Measurements from ENCODE around the gene TNFRSF1A. TPM values are rescaled to one million over a fixed set of nuclear protein-coding genes. Genes with fewer than 3 reads are reported as not detected.

TNFRSF1A gene
- total RNA-seq, 1 experiment from 2014 or later, result 79.0 TPM

- Histone ChIP-seq H3K4me3 (ENCODE audit: low read depth, low read length) (no peak overlapping the region), H3K36me3 (ENCODE audit: control insufficient read depth, insufficient read depth, low read length) (peaks cover 19% of the 10 kb centered on the region), H3K4me1 (peaks cover 57% of the 10 kb centered on the region), H3K9me3 (no peaks in the 10 kb centered on the region), H3K27me3 (replicated peaks; ENCODE audit: control insufficient read depth, insufficient read depth, low read length) (no peaks in the 10 kb centered on the region)
- intact Hi-C loops (cut with micrococcal nuclease; ENCODE audit: unreplicated experiment), result loop anchor here (2.0 kb wide), 1 partner anchor 23 kb away; no protein-coding TSS in a partner anchor
- Mint-ChIP-seq H3K36me3 (ENCODE audit: insufficient read depth, unreplicated experiment) (peaks cover 57% of the 10 kb centered on the region), H3K4me1 (ENCODE audit: low read depth, unreplicated experiment) (peaks cover 38% of the 10 kb centered on the region), H3K9me3 (ENCODE audit: unreplicated experiment) (no peaks in the 10 kb centered on the region), H3K27ac (ENCODE audit: unreplicated experiment) (peak overlapping the region; percentile 83), H3K4me3 (ENCODE audit: unreplicated experiment) (peak overlapping the region; percentile 79), H3K27me3 (ENCODE audit: insufficient read depth, unreplicated experiment) (no peaks in the 10 kb centered on the region)
- ChIA-PET POLR2A (interaction anchor here (1.0 to 1.5 kb wide), 6 partner anchors 10 to 221 kb away, joined by 3 to 11 read pairs (median 6); partner anchors contain the start of genes GAPDH and TNFRSF1A), CTCF (interaction anchor here (1.0 to 1.2 kb wide), 3 partner anchors 10 to 58 kb away, joined by 3 to 5 read pairs (median 4); no protein-coding TSS in a partner anchor)
- BruUV-seq (replicated peaks), result no TSS peak
- TF ChIP-seq, protein P1, sequence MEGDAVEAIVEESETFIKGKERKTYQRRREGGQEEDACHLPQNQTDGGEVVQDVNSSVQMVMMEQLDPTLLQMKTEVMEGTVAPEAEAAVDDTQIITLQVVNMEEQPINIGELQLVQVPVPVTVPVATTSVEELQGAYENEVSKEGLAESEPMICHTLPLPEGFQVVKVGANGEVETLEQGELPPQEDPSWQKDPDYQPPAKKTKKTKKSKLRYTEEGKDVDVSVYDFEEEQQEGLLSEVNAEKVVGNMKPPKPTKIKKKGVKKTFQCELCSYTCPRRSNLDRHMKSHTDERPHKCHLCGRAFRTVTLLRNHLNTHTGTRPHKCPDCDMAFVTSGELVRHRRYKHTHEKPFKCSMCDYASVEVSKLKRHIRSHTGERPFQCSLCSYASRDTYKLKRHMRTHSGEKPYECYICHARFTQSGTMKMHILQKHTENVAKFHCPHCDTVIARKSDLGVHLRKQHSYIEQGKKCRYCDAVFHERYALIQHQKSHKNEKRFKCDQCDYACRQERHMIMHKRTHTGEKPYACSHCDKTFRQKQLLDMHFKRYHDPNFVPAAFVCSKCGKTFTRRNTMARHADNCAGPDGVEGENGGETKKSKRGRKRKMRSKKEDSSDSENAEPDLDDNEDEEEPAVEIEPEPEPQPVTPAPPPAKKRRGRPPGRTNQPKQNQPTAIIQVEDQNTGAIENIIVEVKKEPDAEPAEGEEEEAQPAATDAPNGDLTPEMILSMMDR (IDR thresholded peaks at IDR 0.05; ENCODE audit: insufficient read depth in 1 of 2, low read depth in 1 of 2, low read length in 1 of 2, severe bottlenecking in 1 of 2, unreplicated experiment in 1 of 2), result no peak
- no peak for DNase-seq
These were observed 28.4 kb downstream of the TNFRSF1A start for GRCh38 chr12:6313326-6313940.

GRCh38 chr12:6312529-6313325 is 29.1 kb downstream of the TNFRSF1A start:
- H3K9me3 Mint-ChIP-seq (ENCODE audit: unreplicated experiment), result no peaks in the 10 kb centered on the region
- peaks cover 45% of the 10 kb centered on the region for H3K4me1 Mint-ChIP-seq (ENCODE audit: low read depth, unreplicated experiment)
- BruUV-seq (replicated peaks), result no TSS peak
- H3K27me3 Mint-ChIP-seq (ENCODE audit: insufficient read depth, unreplicated experiment), result no peaks in the 10 kb centered on the region
- peak overlapping the region; percentile 83 for H3K27ac Mint-ChIP-seq (ENCODE audit: unreplicated experiment)
- H3K36me3 Mint-ChIP-seq (ENCODE audit: insufficient read depth, unreplicated experiment), result peaks cover 50% of the 10 kb centered on the region
- Histone ChIP-seq H3K27me3 (replicated peaks; ENCODE audit: control insufficient read depth, insufficient read depth, low read length) (no peaks in the 10 kb centered on the region), H3K4me3 (ENCODE audit: low read depth, low read length) (no peak overlapping the region), H3K36me3 (ENCODE audit: control insufficient read depth, insufficient read depth, low read length) (peaks cover 17% of the 10 kb centered on the region; the same call in 1 of the 2 replicates), H3K9me3 (no peaks in the 10 kb centered on the region), H3K4me1 (peaks cover 64% of the 10 kb centered on the region)
- ChIA-PET CTCF (interaction anchor here (1.0 to 1.2 kb wide), 3 partner anchors 11 to 59 kb away, joined by 3 to 5 read pairs (median 4); no protein-coding TSS in a partner anchor), POLR2A (interaction anchor here (0.6 to 1.5 kb wide), 7 partner anchors 10 to 221 kb away, joined by 3 to 11 read pairs (median 6); partner anchors contain the start of genes GAPDH and TNFRSF1A)
- intact Hi-C loops (cut with micrococcal nuclease; ENCODE audit: unreplicated experiment), result loop anchor here (2.0 kb wide), 1 partner anchor 24 kb away; no protein-coding TSS in a partner anchor
- H3K4me3 Mint-ChIP-seq (ENCODE audit: unreplicated experiment), result peak overlapping the region; percentile 79
- DNase-seq, result peak; percentile 84 to 86
- TF ChIP-seq, protein P1 (IDR thresholded peaks at IDR 0.05; ENCODE audit: insufficient read depth in 1 of 2, low read depth in 1 of 2, low read length in 1 of 2, severe bottlenecking in 1 of 2, unreplicated experiment in 1 of 2), result no peak

Measured in Caco-2 (cell line).